ENCODE data around the gene SNAPC4. TPM values are rescaled to one million over a fixed set of nuclear protein-coding genes. Genes with fewer than 3 reads are reported as not detected.
A peak's percentile ranks its signal among the peaks of the same experiment; 100 is the strongest.

The SNAPC4 gene
- total RNA-seq = 9.0 and 11.7 TPM in 2 replicates

GRCh38 chr9:136400038-136400834, at the start of gene SNAPC4:
TSS of gene SNAPC4 (minus strand) at chr9:136400170. CDS start at chr9:136398428, 1,742 bp downstream.
- H3K4me3 ChIP-seq (ENCODE audit: low read depth, low read length) = peak within 1 kb of the TSS; percentile 74
- DNase-seq (ENCODE audit: low read depth) = peak; percentile 79
- TF ChIP-seq CTCF (IDR thresholded peaks at IDR 0.05; ENCODE audit: insufficient read depth, low read depth, low read length) = peak; percentile 75

GRCh38 chr9:136448655-136449054, 48.7 kb upstream of the SNAPC4 start:
- no peak overlapping the region for H3K4me3 ChIP-seq (ENCODE audit: low read depth, low read length)
- TF ChIP-seq CTCF (IDR thresholded peaks at IDR 0.05; ENCODE audit: insufficient read depth, low read depth, low read length) = no peak
- no peak for DNase-seq (ENCODE audit: low read depth)

GRCh38 chr9:136447173-136447778, 47.3 kb upstream of the SNAPC4 start:
- no peak for TF ChIP-seq CTCF (IDR thresholded peaks at IDR 0.05; ENCODE audit: insufficient read depth, low read depth, low read length)
- DNase-seq (ENCODE audit: low read depth) = no peak
- no peak overlapping the region for H3K4me3 ChIP-seq (ENCODE audit: low read depth, low read length)

- no peak for DNase-seq (ENCODE audit: low read depth)
- no peak overlapping the region for H3K4me3 ChIP-seq (ENCODE audit: low read depth, low read length)
- TF ChIP-seq CTCF (IDR thresholded peaks at IDR 0.05; ENCODE audit: insufficient read depth, low read depth, low read length) = no peak
Measured at GRCh38 chr9:136445799-136446198, 45.8 kb upstream of the SNAPC4 start.

GRCh38 chr9:136444102-136444501, 44.1 kb upstream of the SNAPC4 start:
- no peak overlapping the region for H3K4me3 ChIP-seq (ENCODE audit: low read depth, low read length)
- DNase-seq (ENCODE audit: low read depth) = no peak
- TF ChIP-seq CTCF (IDR thresholded peaks at IDR 0.05; ENCODE audit: insufficient read depth, low read depth, low read length) = no peak

GRCh38 chr9:136443687-136444086, 43.7 kb upstream of the SNAPC4 start:
- no peak overlapping the region for H3K4me3 ChIP-seq (ENCODE audit: low read depth, low read length)
- DNase-seq (ENCODE audit: low read depth) = no peak
- no peak for TF ChIP-seq CTCF (IDR thresholded peaks at IDR 0.05; ENCODE audit: insufficient read depth, low read depth, low read length)

All from fibroblast of villous mesenchyme (primary cell).